NCI-H82 treated with DMSO at 0.1 percent for 48 hours (cell line): Measurements from ENCODE around the gene MPPED2.

ENCODE experiments used
- DNase-seq: peaks from one replicate; lab custom pipeline; 2025; ENCODE audit not compliant: unreplicated experiment; lab: John Stamatoyannopoulos, UW

Gene MPPED2

GRCh38 chr11:30586251-30587144 lies at the start of gene MPPED2:
TSS of gene MPPED2 (minus strand) at chr11:30586353. CDS start at chr11:30580373, 5,980 bp downstream.
- no peak for DNase-seq

DNA sequence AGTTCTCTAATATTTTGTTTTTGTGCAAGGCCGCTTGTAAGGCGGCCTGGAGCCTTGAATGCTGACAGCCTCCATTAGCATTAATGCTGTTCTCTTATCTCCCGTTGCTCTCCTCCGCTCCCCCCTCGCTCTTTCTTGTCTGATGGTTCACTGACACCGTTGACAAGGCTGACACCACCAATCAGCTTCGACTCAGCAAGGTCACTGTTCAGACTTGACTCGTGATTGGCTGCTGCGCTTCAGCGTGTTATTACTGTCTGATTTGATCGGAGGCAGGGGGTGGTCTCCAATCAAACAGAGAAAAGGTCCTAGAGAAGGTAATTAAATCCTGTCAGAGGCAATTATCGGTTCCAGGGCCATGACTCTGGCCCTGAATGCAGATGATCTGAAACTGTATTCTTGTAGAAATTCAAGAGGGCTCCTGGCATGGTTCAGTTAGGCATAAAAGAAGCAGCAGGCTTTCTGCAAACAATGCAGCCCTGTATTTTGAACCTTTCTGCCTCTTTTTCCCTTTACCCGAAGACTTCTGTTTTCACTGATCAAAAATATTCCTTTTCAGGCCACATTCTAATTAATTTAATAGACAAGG lies 49.3 kb upstream of the MPPED2 start:
- peak; percentile 48 for DNase-seq

- DNase-seq: no peak
Observed at GRCh38 chr11:30631148-30631547, 45.0 kb upstream of the MPPED2 start.

DNA sequence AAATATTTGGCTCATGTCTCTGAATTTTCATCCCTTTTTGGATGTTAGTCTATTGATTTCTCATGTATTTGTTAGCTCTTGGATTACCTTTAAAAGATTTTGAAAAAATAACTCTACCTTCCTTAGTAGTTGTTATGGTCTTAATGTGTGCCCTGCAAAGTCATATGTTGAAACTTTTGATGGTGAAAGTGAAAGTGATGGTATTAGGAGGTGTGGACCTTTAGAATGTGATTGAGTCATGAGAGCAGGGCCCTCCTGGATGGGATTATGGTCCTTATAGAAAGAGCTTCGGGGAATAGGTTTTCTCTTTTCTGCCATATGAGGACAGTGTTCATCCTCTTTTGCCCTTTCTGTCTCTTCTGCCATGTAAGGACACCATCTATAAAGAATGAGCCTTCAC lies 33.6 kb upstream of the MPPED2 start:
- DNase-seq: no peak

- DNase-seq: no peak
Observed at GRCh38 chr11:30617762-30618161, 31.6 kb upstream of the MPPED2 start.

GRCh38 chr11:30610628-30611027 lies 24.5 kb upstream of the MPPED2 start:
- DNase-seq: no peak

DNA sequence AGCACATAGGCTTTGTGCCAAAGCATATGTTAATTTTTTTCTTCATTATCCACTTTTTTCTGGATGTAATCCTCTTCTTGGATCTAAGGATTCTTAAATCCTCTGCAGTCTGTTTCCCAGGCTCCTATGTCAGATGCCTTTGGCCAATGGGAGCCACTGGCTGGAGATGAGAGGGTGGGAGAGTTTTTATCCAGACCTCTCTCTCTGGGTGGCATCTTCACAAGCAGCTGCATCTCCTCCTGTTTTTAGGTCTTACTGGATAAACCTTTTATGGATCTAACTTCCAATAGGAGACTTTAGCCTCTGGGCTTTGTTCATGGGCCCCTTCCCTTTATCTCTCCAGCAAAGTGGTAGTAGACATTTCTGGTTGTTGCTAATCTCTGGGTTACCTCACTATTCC lies 22.4 kb upstream of the MPPED2 start:
- peak; percentile 55 for DNase-seq

- DNase-seq: no peak
Observed at GRCh38 chr11:30605036-30605605, 19.0 kb upstream of the MPPED2 start.

GRCh38 chr11:30603357-30603756 lies 17.2 kb upstream of the MPPED2 start:
- no peak for DNase-seq

- no peak for DNase-seq
Observed at GRCh38 chr11:30596832-30597231, 10.7 kb upstream of the MPPED2 start.

GRCh38 chr11:30595934-30596333 lies 9.8 kb upstream of the MPPED2 start:
- no peak for DNase-seq

GRCh38 chr11:30594646-30595411 lies 8.7 kb upstream of the MPPED2 start:
- DNase-seq: no peak

- no peak for DNase-seq
Observed at GRCh38 chr11:30587269-30587812, 1.2 kb upstream of the MPPED2 start.

- no peak for DNase-seq
Observed at GRCh38 chr11:30585892-30586250, 282 bp downstream of the MPPED2 start.

DNA sequence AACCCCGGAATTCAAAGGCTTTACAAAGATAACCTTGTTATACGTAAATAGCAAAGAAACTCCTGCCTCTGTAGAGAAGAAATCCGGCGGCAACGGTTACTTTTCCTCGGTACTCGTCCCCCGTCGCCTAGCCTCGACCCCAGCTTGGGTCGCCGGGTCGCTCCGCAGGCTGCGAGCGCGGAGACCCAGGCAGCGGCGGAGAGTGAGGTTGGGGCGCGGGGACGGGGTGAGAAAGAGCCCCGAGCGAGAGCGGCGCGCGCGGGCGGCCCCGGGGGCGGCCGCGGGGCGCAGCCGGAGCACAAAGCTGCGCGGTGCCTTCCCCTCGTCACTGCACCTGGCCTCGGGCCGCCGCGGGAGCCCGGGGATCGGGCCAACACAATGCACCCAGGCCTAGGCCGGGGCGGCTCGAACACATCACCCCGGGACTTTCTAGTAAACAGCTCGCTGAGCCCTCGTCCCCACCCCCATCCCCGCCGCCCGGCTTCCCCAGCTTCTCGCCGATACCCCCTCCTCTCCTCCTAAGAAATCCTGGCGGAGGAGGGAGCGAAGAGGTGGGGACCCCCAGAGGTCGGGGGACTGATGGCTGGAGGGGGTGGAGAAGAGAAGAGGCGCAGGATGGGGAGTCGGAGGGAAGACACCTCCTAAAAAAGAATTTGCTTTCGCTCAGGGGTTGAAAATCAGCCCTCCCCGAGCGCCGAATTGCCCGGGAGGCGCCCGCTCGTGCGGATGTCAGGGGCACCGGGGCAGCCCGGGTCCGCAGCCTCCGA lies 845 bp downstream of the MPPED2 start:
- no peak for DNase-seq

- no peak for DNase-seq
Observed at GRCh38 chr11:30583476-30584280, 2.5 kb downstream of the MPPED2 start.

- DNase-seq: no peak
Observed at GRCh38 chr11:30582726-30583125, 3.4 kb downstream of the MPPED2 start.

DNA sequence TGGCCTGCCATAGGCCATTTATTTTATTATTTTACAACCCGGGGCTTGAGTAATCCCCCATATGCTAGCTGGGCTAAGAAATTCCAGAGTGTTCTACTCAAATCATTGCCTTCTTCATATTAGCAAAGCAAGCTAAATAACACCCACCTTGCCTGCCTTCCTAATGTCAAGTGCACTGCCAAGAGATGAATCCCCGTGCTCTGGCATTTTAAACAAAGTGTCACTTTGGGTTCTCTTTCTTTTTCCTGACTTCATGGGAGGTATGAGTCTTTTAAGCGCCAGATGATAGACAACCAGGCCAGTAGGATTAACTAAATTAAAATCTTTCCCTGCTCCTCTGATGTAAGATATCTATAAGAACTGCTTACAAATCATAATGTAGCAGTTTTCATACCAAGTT lies 4.5 kb downstream of the MPPED2 start:
- no peak for DNase-seq

- DNase-seq: no peak
Observed at GRCh38 chr11:30580573-30580972, 5.6 kb downstream of the MPPED2 start.
